Measurements from ENCODE around the gene SLC41A1. TPM values are rescaled to one million over a fixed set of nuclear protein-coding genes. Genes with fewer than 3 reads are reported as not detected.

The SLC41A1 gene
- total and polyA plus RNA-seq, 9 of the 15 experiments (the other 6 are each of a cell fraction or from before 2014, with no cell fraction given), result 4.1 to 29.3 (median 11.4) TPM

GRCh38 chr1:205826995-205827394 is 14.0 kb upstream of the SLC41A1 start:
- intact Hi-C loops (cut with micrococcal nuclease), result no loop called here
- BruUV-seq (replicated peaks), result no TSS peak
- POLR2A ChIA-PET, result interaction anchor here (0.7 to 1.7 kb wide), 4 partner anchors 9 to 22 kb away, joined by 3 to 6 read pairs (median 3); no protein-coding TSS in a partner anchor

More at GRCh38 chr1:205826995-205827394, 14.0 kb upstream of the SLC41A1 start:
- no peak overlapping the region for H3K4me3 ChIP-seq
- H3K9me1 ChIP-seq (ENCODE audit: control insufficient read depth, insufficient read depth, low read length), result no peaks in the 10 kb centered on the region
- no peak overlapping the region for H3K27ac ChIP-seq (ENCODE audit: extremely low read depth, low read depth, low read length)
- H3K9ac ChIP-seq (ENCODE audit: insufficient read depth in 1 of 2, low read depth in 2 of 2, low read length in 2 of 2), result no peak overlapping the region
- in situ Hi-C loops (cut with MboI), result no loop called here
- 0% methylated on average over 3 of the region's 3 CpGs for WGBS (ENCODE audit: insufficient coverage, low coverage, missing lambda C conversion rate)
- CTCF ChIA-PET (ENCODE audit: low intra/inter-chr PET ratio), result no interaction called here
- no peaks in the 10 kb centered on the region for H3K4me1 ChIP-seq (replicated peaks in 1 of 2; ENCODE audit: control insufficient read depth in 2 of 2, insufficient read depth in 2 of 2, low read length in 2 of 2)
- no peak for TF ChIP-seq U2AF2 (optimal IDR thresholded peaks at IDR 0.05; ENCODE audit: low read depth, low read length)
- TF ChIP-seq, protein P1, sequence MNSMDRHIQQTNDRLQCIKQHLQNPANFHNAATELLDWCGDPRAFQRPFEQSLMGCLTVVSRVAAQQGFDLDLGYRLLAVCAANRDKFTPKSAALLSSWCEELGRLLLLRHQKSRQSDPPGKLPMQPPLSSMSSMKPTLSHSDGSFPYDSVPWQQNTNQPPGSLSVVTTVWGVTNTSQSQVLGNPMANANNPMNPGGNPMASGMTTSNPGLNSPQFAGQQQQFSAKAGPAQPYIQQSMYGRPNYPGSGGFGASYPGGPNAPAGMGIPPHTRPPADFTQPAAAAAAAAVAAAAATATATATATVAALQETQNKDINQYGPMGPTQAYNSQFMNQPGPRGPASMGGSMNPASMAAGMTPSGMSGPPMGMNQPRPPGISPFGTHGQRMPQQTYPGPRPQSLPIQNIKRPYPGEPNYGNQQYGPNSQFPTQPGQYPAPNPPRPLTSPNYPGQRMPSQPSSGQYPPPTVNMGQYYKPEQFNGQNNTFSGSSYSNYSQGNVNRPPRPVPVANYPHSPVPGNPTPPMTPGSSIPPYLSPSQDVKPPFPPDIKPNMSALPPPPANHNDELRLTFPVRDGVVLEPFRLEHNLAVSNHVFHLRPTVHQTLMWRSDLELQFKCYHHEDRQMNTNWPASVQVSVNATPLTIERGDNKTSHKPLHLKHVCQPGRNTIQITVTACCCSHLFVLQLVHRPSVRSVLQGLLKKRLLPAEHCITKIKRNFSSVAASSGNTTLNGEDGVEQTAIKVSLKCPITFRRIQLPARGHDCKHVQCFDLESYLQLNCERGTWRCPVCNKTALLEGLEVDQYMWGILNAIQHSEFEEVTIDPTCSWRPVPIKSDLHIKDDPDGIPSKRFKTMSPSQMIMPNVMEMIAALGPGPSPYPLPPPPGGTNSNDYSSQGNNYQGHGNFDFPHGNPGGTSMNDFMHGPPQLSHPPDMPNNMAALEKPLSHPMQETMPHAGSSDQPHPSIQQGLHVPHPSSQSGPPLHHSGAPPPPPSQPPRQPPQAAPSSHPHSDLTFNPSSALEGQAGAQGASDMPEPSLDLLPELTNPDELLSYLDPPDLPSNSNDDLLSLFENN (IDR thresholded peaks at IDR 0.05; ENCODE audit: low read depth in 2 of 2, low read length in 2 of 2), result no peak
- no peak for TF ChIP-seq CREB5 (CRISPR knock-in tag; IDR thresholded peaks at IDR 0.05)
- FAIRE-seq (no peak), DNase-seq (ENCODE audit: extremely low read depth in 1 of 4, low spot score in 3 of 4) (no peak), ATAC-seq (no peak)
- H3K4me2 ChIP-seq (ENCODE audit: insufficient read depth, low read length), result no peak overlapping the region
- peaks cover 33 to 36% of the 10 kb centered on the region in 2 experiments for H3K27me3 ChIP-seq (ENCODE audit: control insufficient read depth in 2 of 2, insufficient read depth in 2 of 2, low read length in 2 of 2)
- no peaks in the 10 kb centered on the region for H3K79me2 ChIP-seq (ENCODE audit: control insufficient read depth, insufficient read depth, low read length)
- H2AFZ ChIP-seq (ENCODE audit: low read depth, low read length), result no peak overlapping the region
- H3K36me3 ChIP-seq (ENCODE audit: control insufficient read depth, insufficient read depth, low read length), result no peaks in the 10 kb centered on the region
- H4K20me1 ChIP-seq (replicated peaks; ENCODE audit: control insufficient read depth, insufficient read depth, low read length), result no peaks in the 10 kb centered on the region
- H3K9me3 ChIP-seq (replicated peaks; ENCODE audit: control insufficient read depth, insufficient read depth, low read depth, low read length), result no peaks in the 10 kb centered on the region

Measured in K562 (cell line).